GM21360 (cell line): ENCODE results near the gene ZBTB9.
"Not testable (repeated sequence)": the region's sequence is repeated elsewhere in the genome, so short reads cannot be mapped to it uniquely, and the experiment has no call there.

ENCODE experiments used
- ATAC-seq: cut with Tn5 transposase; IDR thresholded peaks from one replicate; pipeline ENCODE4 v1.9.1; 2021; ENCODE audit warnings: mild to moderate bottlenecking, moderate library complexity; ENCODE audit not compliant: unreplicated experiment

Gene ZBTB9

DNA sequence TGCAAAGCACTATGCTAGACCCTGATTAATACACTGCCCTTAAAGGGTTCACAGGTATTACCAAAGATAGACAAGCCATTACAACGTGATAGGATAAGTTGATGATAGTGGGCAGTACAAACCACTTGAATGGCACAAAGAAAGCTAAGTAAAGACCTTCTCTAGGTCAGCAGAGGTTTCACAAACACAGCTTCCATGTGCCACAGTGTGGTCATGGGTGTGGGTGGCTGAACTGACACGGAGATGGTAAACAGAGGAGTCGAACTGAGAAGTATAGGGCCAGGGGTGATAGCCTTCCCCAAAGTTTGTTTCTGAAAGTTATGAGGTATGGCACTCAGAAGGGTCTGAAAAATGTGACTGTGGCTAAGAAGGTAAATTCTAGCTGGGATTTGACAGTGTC, 4.3 kb downstream of the ZBTB9 start:
- ATAC-seq: no peak

DNA sequence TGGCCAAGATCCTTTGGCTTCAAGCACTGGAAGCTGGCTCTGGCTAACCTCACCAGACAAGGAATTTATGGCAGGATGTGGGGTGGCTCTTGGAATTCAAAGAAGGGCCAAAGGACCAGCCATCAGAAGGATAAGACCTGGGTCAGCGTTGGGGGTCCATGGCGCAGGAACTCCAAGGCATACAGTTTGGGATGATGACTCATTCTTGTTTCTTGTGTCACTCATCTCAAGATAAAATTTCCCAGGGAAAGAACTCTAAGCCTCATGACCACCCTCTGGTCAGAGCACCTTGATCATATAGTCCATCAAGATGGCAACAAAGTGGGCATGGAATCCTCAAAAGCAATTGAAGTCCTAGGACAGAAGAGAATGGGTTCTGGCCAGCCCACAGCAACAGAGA, 4.8 kb downstream of the ZBTB9 start:
- ATAC-seq: no peak

DNA sequence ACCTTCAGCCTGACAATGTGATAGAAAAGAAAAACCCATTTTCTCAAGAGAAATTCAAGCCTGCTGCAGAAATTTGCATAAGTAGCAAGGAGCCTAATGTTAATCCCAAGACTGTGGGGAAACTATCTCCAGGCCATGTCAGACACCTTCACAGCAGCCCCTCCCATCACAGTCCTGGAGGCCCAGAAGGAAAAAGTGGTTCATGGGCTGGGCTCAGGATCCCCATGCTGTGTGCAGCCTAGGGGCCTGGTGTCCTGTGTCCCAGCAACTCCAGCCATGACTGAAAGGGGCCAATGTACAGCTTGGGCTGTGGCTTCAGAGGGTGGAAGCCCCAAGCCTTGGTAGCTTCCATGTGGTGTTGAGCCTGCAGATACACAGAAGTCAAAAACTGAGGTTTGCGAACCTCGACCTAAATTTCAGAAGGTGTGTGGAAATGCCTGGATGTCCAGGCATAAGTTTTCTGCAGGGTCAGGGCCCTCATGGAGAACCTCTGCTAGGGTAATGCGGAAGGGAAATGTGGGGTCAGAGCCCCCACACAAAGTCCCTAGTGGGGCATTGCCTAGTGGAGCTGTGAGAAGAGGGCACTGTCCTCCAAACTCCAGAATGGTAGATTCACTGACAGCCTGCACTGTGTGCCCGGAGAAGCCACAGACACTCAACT, 11.8 kb downstream of the ZBTB9 start:
- ATAC-seq: no peak

DNA sequence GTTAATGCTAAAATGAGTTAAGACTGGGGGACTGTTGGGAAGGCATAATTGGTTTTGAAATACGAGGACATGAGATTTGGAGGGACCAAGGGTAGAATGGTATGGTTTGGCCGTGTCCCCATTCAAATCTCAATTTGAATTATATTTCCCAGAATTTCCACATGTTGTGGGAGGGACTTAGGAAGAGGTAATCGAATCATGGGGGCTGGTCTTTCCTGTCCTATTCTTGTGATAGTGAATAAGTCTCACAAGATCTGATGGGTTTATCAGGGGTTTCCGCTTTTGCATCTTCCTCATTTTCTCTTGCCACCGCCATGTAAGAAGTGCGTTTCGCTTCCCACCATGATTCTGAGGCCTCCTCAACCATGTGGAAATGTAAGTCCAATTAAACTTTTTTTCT, 12.7 kb downstream of the ZBTB9 start:
- no peak for ATAC-seq

DNA sequence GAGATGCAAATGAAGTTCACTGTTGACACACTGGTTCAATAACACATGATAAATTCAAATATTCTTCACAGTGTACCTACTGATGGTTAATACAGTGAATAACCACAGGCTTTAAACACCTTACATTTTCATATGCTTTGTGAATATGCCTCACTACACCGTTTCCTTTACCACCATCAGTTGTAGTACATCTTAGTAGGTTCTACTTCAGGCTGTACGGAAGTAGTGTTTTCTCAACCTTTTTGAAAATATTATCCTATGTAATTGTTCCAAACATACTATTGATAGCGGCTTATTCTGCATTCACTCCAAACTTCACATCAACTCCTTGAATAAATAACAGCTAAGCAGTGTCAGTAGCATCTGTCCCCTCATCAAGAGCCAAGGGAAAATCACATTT, 15.3 kb downstream of the ZBTB9 start:
- ATAC-seq: no peak

DNA sequence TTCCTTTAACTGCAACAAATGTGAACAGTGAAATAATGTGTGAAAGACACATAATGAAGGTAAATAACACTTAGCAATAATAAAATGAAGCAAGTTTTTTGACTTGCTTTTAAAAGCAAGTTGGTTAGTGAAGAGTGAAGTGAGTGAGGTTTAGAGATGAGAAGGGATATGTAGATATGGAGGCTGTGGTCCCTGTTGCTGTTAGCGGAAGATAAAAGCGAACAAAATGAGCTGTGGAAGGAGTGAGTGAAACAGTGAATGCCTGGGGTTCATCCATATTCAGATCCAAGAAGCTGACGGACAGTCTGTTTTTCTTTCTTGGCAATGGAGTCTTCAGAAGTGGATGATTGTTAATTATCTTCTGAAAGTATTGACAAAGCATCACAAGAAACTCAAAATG, 23.5 kb downstream of the ZBTB9 start:
- ATAC-seq: no peak

- ATAC-seq: no peak
Measured at GRCh38 chr6:33481192-33481591, 26.8 kb downstream of the ZBTB9 start.

GRCh38 chr6:33482620-33483019, 28.2 kb downstream of the ZBTB9 start:
- not testable (repeated sequence) for ATAC-seq

DNA sequence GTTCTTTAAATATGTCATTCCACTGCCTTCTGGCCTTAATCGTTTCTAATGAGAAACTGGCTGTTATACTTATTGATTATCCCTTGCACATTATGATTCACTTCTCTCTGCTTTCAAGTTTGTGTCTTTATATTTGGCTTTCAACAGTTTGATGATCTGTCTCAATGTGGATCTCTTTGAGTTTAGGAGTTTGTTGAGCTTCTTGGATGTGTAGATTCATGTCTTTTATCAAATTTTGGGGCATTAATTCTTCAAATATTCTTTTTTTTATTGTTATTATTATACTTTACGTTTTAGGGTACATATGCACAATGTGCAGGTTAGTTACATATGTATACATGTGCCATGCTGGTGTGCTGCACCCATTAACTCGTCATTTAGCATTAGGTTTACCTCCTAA, 29.3 kb downstream of the ZBTB9 start:
- ATAC-seq: no peak

- not testable (repeated sequence) for ATAC-seq
Measured at GRCh38 chr6:33484673-33485262, 30.4 kb downstream of the ZBTB9 start.

DNA sequence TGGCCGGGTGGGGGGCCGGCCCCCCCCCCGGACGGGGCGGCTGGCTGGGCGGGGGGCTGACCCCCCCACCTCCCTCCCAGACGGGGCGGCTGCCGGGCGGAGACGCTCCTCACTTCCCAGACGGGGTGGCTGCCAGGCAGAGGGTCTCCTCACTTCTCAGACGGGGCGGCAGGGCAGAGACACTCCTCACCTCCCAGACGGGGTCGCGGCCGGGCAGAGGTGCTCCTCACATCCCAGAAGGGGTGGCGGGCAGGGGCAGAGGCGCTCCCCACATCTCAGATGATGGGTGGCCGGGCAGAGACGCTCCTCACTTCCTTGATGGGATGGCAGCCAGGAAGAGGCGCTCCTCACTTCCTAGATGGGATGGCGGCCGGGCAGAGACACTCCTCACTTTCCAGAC, 31.3 kb downstream of the ZBTB9 start:
- not testable (repeated sequence) for ATAC-seq

- ATAC-seq: no peak
Measured at GRCh38 chr6:33488339-33488738, 34.0 kb downstream of the ZBTB9 start.

DNA sequence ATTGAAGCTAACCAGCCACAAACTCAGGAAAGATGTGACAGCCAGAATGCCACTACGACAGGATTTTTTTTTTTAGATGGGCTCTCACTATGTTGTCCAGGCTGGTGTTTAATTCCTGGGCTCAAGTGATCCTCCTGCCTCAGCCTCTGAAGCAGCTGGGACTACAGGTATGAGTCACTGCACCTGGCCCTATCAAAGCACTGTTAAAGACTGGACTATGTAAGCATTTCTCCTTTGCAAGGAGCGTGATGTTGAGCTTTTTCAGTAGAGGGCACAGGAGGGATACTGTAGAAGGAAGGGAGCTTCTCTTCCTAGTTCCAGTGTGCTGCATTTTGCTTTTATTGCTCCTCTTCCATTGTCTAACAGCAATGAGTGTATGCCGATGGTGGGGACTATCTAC, 35.8 kb downstream of the ZBTB9 start:
- ATAC-seq: no peak

GRCh38 chr6:33490621-33491020, 36.2 kb downstream of the ZBTB9 start:
- no peak for ATAC-seq

DNA sequence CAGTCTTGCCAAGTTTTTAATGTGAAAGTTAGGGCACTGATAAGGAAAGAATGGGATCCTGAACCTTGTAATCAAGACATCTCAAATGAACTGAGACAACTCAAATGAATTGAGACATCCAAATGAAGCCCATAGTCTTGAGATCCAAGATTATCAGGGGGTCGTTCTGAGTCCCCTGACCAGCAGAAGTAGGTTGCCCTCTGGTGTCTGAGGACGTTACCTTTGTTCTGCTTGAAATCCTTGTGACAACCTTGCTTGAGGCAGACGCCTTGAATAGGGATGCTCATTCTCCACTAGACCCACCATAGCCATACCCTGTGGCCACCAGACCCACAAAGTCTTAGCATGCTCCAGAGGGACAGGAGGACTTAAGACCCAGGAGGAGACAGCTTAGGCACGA, 37.7 kb downstream of the ZBTB9 start:
- ATAC-seq: no peak

DNA sequence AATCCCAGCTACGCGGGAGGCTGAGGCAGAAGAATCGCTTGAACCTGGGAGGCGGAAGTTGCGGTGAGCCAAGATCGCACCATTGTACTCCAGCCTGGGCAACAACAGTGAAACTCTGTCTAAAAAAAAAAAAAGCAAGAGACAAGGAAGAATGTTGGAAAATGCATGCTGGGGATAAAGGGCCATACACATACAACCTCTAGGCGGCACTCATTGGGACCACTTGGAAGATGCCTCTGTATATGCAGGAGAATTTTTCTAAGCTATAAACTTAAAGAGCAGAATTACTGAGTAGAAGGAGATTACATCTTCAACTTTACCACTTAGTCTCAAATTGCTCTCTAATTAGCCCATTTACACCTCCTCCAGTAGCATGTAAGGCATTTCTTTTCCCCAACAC, 42.8 kb downstream of the ZBTB9 start:
- no peak for ATAC-seq

GRCh38 chr6:33502486-33502885, 48.1 kb downstream of the ZBTB9 start:
- ATAC-seq: no peak

- ATAC-seq: no peak
Measured at GRCh38 chr6:33504486-33504885, 50.1 kb downstream of the ZBTB9 start.

- no peak for ATAC-seq
Measured at GRCh38 chr6:33505548-33506370, 51.4 kb downstream of the ZBTB9 start.
